ENCODE results near the gene HTT. TPM values are rescaled to one million over a fixed set of nuclear protein-coding genes. Genes with fewer than 3 reads are reported as not detected.

HTT gene
- total RNA-seq, 1 donor from 2014 or later = 43.8 TPM

DNA sequence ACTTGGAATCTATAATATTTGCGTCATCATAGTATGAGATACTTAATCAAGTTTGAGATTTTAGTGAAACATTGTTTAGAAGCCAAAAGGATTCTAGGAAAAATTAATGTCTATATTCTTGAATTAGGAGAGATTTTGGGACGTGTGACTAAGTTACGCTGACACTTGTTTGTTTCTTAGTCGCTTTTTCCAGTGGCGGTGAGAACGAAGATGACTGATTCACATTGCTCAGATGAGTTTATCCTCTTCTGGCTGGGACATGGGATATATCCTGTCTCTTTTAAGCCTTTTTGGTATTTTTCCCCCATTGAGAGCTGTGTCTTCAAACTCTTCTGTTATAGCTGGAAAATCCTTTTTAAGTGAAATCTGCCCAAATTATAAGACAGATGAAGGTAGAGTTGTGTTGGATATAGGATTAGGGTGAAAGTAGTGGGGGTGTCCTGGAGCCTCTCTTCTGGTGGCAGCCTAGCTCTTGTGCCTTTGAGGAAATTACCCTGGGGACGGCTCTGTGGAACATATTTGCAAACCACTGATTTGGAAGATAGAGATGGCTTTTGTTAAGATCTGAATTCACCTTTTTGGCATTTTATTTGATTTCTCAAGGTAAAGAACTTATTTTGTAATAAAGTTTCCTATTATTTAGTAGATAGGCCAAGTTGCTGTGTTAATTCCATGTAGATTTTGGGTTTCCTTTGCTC is 49.7 kb downstream of the HTT start:
- no peak for DNase-seq (ENCODE audit: low read depth)
- Histone ChIP-seq H3K36me3 (ENCODE audit: control insufficient read depth, insufficient read depth, low read length) (peaks cover 1% of the 10 kb centered on the region), H3K4me3 (ENCODE audit: low read depth, low read length) (no peak overlapping the region), H3K27me3 (ENCODE audit: control insufficient read depth, insufficient read depth, low read length) (no peaks in the 10 kb centered on the region)
- TF ChIP-seq, protein P1, sequence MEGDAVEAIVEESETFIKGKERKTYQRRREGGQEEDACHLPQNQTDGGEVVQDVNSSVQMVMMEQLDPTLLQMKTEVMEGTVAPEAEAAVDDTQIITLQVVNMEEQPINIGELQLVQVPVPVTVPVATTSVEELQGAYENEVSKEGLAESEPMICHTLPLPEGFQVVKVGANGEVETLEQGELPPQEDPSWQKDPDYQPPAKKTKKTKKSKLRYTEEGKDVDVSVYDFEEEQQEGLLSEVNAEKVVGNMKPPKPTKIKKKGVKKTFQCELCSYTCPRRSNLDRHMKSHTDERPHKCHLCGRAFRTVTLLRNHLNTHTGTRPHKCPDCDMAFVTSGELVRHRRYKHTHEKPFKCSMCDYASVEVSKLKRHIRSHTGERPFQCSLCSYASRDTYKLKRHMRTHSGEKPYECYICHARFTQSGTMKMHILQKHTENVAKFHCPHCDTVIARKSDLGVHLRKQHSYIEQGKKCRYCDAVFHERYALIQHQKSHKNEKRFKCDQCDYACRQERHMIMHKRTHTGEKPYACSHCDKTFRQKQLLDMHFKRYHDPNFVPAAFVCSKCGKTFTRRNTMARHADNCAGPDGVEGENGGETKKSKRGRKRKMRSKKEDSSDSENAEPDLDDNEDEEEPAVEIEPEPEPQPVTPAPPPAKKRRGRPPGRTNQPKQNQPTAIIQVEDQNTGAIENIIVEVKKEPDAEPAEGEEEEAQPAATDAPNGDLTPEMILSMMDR (IDR thresholded peaks at IDR 0.05; ENCODE audit: insufficient read depth, low read length, poor library complexity, severe bottlenecking) = no peak

DNA sequence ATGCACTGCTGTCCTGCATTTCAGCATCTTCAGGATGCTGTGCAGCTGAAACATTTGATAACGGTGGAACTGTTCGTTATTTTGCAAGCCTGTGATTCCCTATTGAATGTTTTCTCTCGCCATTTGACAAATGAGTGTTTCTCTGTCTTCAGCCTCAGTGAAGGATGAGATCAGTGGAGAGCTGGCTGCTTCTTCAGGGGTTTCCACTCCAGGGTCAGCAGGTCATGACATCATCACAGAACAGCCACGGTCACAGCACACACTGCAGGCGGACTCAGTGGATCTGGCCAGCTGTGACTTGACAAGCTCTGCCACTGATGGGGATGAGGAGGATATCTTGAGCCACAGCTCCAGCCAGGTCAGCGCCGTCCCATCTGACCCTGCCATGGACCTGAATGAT is 52.6 kb downstream of the HTT start:
- no peak for DNase-seq (ENCODE audit: low read depth)
- TF ChIP-seq, protein P1 (IDR thresholded peaks at IDR 0.05; ENCODE audit: insufficient read depth, low read length, poor library complexity, severe bottlenecking) = no peak
- H3K4me3 ChIP-seq (ENCODE audit: low read depth, low read length) = no peak overlapping the region
- H3K36me3 ChIP-seq (ENCODE audit: control insufficient read depth, insufficient read depth, low read length) = peaks cover 4% of the 10 kb centered on the region
- no peaks in the 10 kb centered on the region for H3K27me3 ChIP-seq (ENCODE audit: control insufficient read depth, insufficient read depth, low read length)

DNA sequence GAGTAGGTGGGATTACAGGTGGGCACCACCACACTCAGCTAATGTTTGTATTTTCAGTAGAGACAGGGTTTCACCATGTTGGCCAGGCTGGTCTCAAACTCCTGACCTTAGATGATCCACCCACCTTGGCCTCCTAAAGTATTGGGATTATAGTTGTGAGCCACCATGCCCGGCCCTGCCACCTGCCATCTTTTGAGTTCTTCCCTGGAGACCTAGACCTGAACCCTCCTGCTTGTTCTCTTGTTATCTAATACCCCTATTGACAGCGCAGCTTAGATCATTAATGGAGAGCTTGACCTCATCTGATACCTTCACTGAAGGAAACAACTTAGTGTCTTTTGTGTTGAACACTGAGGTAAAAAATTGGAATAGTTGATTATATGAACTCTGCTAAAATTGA is 53.6 kb downstream of the HTT start:
- no peak for DNase-seq (ENCODE audit: low read depth)
- H3K27me3 ChIP-seq (ENCODE audit: control insufficient read depth, insufficient read depth, low read length) = no peaks in the 10 kb centered on the region
- no peak overlapping the region for H3K4me3 ChIP-seq (ENCODE audit: low read depth, low read length)
- TF ChIP-seq, protein P1 (IDR thresholded peaks at IDR 0.05; ENCODE audit: insufficient read depth, low read length, poor library complexity, severe bottlenecking) = no peak
- peaks cover 4% of the 10 kb centered on the region for H3K36me3 ChIP-seq (ENCODE audit: control insufficient read depth, insufficient read depth, low read length)

DNA sequence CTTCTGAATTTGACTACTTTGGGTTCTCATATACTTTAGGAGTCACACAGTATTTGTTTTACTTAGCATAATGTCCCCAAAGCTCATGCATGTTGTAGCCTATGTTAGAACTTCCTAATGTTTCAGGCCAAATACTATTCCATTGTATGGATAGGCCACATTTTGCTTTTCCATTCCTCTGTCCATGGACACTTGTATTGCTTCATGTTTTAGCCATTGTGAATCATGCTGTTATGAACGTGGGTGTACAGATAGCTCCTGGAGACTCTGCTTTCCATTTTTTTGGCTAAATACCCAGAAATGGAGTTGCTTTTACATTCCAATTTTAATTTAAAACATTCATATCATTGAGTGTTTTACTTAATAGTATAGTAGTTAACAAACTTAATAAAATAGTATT is 54.5 kb downstream of the HTT start:
- Histone ChIP-seq H3K4me3 (ENCODE audit: low read depth, low read length) (no peak overlapping the region), H3K27me3 (ENCODE audit: control insufficient read depth, insufficient read depth, low read length) (no peaks in the 10 kb centered on the region), H3K36me3 (ENCODE audit: control insufficient read depth, insufficient read depth, low read length) (peaks cover 4% of the 10 kb centered on the region)
- DNase-seq (ENCODE audit: low read depth) = no peak
- TF ChIP-seq, protein P1 (IDR thresholded peaks at IDR 0.05; ENCODE audit: insufficient read depth, low read length, poor library complexity, severe bottlenecking) = no peak

DNA sequence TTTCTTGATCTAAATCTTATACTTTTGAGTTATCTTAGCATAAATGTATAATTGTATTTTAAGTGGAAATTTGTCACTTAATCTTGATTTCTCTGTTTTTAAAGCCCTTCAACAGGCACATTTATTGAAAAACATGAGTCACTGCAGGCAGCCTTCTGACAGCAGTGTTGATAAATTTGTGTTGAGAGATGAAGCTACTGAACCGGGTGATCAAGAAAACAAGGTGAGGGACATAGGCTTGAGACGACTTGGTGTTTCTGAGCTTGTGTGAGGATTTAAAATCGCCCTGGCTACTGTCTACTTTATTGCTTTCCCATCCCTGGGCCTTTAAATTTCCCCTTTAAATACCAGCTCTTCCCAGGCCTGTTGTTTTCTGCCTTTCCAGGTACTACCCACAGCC is 55.7 kb downstream of the HTT start:
- Histone ChIP-seq H3K36me3 (ENCODE audit: control insufficient read depth, insufficient read depth, low read length) (peaks cover 4% of the 10 kb centered on the region), H3K4me3 (ENCODE audit: low read depth, low read length) (no peak overlapping the region), H3K27me3 (ENCODE audit: control insufficient read depth, insufficient read depth, low read length) (no peaks in the 10 kb centered on the region)
- TF ChIP-seq, protein P1 (IDR thresholded peaks at IDR 0.05; ENCODE audit: insufficient read depth, low read length, poor library complexity, severe bottlenecking) = no peak
- no peak for DNase-seq (ENCODE audit: low read depth)

DNA sequence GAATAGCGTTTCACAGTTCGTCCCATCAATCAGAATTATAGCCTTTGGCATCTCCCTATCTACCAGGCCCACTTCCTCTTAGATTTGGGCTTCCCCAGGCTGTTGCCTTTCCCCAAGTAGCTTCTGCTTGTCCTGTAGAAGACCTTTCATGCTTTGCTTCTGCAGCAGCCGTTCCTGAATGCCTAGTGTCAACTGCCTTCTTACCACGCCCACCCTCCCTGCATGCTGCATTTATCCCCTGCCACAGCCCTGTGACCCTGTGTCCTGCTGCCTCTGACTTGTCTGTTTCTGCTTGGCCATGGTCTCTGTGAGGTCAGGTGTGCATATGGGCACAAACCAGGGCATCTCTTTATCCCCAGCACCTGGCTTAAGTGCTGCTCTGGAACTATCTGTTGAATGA is 56.3 kb downstream of the HTT start:
- TF ChIP-seq, protein P1 (IDR thresholded peaks at IDR 0.05; ENCODE audit: insufficient read depth, low read length, poor library complexity, severe bottlenecking) = no peak
- Histone ChIP-seq H3K27me3 (ENCODE audit: control insufficient read depth, insufficient read depth, low read length) (no peaks in the 10 kb centered on the region), H3K4me3 (ENCODE audit: low read depth, low read length) (no peak overlapping the region), H3K36me3 (ENCODE audit: control insufficient read depth, insufficient read depth, low read length) (peaks cover 3% of the 10 kb centered on the region)
- DNase-seq (ENCODE audit: low read depth) = no peak

Measured in kidney epithelial cell (primary cell).